Measurements from ENCODE around the gene OSBPL5.

DNA sequence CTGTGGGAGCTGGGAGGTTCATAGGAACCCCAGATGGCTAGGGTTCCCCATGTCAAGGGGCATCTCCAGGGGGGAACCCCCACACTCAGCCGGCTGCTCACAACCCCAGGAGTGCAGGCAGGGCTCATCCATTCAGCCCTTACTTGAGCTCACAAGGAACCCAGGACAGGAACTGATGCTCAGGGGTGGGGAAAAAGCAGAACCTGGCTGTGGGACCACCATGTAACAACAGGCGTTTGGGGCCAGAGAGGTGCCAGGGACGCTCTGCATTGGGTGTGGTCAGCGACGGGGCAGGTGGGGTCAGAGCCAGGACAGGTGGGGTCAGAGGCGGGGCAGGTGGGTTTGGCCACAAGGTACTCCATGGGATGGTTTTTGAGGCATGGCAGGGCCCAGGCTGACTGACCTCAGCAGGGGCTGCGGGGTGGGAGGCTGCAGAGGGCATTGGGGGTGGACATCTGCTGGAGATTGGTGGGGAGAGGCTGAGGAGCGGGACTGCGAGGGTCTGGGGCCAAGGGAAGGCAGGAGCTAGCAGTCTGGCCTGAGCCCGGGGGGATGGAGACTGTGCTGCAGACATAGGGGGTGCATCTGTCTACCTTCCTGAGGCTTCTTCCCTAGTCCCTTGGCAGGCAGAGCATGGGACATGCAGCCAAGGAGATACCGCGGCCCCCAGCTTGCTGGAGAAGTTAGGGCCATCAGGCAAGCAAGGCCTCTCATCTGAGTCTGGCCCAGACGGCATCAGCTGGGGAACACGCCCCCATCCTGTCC lies 73.8 kb downstream of the OSBPL5 start:
- TF ChIP-seq, protein P1, sequence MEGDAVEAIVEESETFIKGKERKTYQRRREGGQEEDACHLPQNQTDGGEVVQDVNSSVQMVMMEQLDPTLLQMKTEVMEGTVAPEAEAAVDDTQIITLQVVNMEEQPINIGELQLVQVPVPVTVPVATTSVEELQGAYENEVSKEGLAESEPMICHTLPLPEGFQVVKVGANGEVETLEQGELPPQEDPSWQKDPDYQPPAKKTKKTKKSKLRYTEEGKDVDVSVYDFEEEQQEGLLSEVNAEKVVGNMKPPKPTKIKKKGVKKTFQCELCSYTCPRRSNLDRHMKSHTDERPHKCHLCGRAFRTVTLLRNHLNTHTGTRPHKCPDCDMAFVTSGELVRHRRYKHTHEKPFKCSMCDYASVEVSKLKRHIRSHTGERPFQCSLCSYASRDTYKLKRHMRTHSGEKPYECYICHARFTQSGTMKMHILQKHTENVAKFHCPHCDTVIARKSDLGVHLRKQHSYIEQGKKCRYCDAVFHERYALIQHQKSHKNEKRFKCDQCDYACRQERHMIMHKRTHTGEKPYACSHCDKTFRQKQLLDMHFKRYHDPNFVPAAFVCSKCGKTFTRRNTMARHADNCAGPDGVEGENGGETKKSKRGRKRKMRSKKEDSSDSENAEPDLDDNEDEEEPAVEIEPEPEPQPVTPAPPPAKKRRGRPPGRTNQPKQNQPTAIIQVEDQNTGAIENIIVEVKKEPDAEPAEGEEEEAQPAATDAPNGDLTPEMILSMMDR (IDR thresholded peaks at IDR 0.05 in 2 of 3, conservative IDR thresholded peaks at IDR 0.05 in 1 of 3; ENCODE audit: insufficient read depth in 2 of 3, low read depth in 1 of 3, low read length in 3 of 3), result no peak
- TF ChIP-seq NR2C2 (CRISPR knock-in tag; IDR thresholded peaks at IDR 0.05) (no peak), NR2C2 (tag; IDR thresholded peaks at IDR 0.05) (no peak), ZNF24 (IDR thresholded peaks at IDR 0.05) (no peak), MAZ (CRISPR knock-in tag; conservative IDR thresholded peaks at IDR 0.05 in 1 of 2, IDR thresholded peaks at IDR 0.05 in 1 of 2) (no peak), ZNF121 (CRISPR knock-in tag; conservative IDR thresholded peaks at IDR 0.05) (no peak), MYC (IDR thresholded peaks at IDR 0.05; ENCODE audit: low read depth, low read length) (no peak), MYC (CRISPR knock-in tag; IDR thresholded peaks at IDR 0.05; ENCODE audit: borderline replicate concordance, low read depth) (no peak), SETDB1 (IDR thresholded peaks at IDR 0.05; ENCODE audit: low read length) (no peak), EP300 (IDR thresholded peaks at IDR 0.05; ENCODE audit: low read length) (no peak), BACH1 (tag; IDR thresholded peaks at IDR 0.05) (no peak)
